Central memory CD4-positive, alpha-beta T cell (primary cell): ENCODE measurements around the gene DCC.

Experiments used
- DNase-seq: peaks from one replicate; pipeline ENCODE4 v3.0.0; 2022

DCC gene

DNA sequence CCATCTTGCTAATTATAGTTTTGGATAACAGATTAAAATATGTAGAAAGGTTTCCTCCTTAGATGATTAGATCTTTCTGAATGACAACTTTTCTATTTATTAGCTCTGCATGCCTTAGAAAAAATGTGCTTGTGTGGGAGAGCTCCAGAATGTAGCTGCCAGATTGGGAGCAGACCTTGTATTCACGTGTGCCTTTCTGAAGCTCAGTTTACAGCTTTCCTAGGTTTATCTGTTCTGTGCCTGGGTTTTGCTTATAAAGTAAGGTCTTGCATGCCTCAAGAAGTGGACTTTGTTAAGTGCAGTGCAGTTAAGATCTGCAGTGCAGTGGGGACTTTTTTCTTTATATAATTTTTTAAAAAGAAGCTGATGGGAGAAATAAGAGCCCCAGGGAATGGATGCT lies 179.0 kb downstream of the DCC start:
- no peak for DNase-seq

DNA sequence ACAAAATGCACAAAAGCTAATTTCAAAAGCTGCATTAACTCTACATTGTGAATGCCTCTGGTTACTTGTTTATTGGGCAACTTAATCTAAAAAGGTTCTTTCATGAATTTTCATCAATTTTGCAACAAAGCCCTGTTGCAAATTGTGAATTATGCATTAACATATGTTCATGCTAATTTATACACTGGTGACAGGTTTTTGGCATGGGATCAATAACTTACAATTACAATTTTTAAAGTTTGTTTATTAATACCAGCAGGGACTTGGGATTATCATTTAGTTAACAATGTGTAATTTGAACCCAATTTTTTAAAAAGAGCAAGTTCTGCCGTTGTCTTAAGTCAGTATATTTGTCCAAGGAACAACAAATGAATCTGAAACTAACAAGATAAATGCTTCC lies 183.6 kb downstream of the DCC start:
- DNase-seq, result no peak

DNA sequence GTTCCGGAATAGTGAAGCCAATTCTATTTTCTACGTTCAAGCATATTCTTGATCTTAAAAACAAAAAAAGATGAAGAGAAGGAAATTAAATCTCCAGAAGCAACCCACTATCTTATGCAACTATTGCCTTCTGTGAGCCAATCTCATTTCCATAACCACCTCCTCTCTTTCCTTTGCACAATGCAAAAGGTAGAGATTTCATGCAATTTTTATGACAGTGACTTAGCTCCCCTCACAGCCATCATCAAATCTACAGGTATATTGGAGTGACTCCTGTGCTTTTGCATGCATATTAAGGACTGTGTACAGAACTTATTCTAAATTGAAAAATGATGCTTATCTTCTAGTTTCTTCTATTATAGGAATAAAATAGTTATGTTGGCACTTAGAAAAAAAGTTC lies 191.8 kb downstream of the DCC start:
- DNase-seq, result no peak

DNA sequence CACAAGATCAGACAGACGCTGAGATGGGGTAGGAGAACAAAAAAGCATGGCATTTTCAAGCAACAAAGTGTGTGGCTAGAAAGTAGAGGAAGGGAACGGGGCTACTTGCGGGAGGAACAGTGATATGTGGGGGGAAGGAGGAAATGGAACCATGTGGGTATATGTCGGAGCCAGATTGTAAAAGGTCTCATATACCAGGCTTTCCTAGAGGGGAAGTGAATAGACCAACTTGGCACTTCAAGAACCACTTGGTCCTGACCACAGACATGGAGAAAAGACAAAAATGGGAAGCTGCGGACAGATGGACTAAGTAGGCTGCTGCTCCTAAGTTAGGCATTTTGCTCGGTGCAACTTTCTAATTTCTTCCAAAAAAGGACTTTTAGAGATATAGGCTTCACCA lies 196.0 kb downstream of the DCC start:
- DNase-seq, result no peak

DNA sequence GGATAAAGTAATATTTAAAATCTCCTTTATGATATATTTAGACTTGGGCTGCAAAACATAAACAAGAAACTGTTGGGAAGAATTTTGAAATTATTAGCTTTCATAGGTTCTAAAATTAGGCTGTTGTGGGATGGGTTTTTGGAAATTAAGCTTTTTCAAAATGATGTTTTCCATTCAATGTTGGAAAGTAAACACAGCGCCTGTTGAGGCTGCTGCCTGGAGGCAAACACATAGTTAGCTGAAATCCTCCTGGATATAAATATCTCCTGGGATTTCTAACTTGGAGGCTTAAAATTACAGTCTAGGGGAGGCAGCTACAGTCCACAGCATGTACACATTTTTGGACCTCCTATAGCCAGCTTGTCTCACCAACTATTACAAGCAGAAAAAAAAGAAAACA lies 197.3 kb downstream of the DCC start:
- DNase-seq, result no peak

DNA sequence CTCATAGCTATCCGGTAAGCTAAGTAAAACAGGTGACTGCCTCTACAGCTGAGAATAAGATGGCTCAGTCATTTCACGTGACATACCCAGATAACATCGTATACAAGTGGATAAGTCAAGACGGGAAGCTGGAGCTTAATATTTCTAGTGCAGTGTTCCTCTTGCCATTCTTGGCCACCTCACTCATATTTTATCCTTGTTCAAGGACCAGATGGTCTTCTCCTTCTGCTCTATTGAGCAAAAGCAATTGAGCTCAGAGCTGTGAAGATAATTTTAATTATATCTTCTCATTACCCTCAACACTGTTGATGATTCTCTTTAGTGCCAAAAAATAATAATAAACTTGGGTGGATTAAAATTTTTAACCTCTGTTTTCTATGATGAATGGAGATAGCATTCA lies 201.1 kb downstream of the DCC start:
- no peak for DNase-seq

DNA sequence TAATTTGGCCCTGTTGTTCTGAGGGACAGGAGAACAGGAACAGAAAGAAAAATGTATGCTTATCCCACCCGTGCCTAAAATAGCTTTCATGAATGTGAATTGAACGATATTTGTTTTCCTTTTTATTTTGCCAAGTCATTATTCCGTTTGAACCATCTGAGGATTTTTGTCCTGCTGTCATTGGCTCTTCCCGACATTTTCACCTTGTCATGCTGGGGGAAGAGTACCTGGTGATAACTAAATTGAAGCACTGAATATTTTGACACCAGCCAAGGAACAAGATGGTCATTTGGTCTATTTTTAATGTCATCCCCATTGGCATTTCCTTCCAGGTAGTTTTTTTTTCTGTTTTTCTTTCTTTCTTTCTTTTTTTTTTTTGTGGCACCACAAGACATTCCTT lies 204.1 kb downstream of the DCC start:
- no peak for DNase-seq

DNA sequence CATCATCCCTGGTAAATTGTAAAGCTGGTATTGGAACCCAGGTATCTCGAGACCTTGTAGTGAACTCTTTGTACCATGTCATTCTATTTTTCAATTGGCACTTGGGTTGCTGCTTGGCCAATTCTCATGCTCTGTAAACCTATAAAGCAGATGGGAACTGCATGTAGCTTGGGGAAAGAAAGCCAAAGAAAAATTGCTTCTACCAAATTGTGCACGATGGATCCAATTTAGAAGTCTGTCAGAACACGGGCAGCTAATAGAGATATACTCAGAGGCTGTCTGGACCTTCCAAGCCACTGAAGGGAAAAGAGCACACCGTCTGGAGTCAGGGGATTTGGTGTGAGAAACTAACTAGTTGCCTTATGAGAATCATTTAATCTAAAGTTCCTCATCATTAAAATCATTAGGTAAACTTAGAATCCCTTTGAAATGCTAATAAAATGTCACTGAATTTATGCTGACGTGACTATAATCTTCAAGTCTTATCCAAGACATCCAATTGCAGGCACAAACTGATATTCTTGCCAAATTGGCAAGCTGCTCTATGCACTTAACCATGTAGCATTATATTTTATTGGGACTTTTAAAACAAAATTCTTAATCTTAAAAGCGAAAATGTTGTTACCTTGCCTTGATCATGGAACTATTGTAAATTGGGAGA lies 206.8 kb downstream of the DCC start:
- no peak for DNase-seq

DNA sequence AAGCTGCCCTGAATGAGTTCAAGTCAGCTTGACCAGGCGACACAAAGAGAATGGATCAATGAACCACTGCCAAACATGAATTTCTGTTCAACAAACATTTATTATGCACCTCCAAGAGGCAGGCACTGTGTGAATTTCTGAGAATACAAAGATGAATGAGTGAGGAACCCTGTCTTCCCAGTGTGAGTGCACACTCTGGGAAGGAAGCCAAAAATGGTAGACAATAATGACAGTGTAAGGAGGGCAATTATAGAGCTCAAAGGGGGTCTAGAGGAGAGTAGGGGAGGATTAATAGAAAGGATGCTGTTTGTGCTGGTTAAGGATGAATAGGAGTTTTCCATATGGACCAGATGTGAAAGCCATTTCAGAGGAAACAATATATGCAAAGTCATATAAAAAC lies 213.4 kb downstream of the DCC start:
- no peak for DNase-seq

DNA sequence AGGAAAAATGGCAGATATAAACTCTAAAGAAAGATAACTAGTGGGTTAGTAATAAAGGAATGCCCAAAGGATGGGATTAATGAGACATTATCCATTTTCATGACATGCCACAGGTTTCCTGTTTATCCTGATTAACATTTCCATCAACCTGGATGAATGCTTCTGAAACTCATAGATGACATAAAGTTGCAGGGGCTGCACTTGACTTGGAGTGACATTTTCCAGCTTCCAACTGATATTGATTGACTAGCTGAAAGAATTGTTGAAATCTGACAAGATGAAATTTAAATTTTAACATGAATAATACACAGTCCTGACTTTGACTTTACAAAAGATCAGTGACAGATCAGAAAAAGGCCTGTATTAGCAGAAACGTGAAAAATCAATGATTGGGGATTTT lies 214.2 kb downstream of the DCC start:
- DNase-seq, result no peak

DNA sequence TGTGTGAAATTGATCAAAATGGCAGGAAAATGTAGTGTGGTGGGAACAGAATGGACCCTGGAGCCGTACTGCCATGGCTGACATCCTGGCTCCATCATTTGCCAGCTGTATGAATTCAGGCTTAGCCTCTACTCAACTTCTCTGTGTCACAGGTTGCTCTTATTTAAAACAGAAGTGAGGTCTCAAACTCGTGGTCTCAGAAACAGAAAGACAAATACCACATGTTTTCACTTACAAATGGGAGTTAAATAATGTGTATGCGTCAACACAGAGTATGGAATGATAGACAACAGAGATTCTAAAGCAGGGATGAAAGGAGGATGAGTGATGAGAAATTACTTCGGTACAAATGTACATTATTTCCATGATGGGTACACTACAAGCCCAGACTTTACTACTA lies 227.4 kb downstream of the DCC start:
- DNase-seq, result no peak

DNA sequence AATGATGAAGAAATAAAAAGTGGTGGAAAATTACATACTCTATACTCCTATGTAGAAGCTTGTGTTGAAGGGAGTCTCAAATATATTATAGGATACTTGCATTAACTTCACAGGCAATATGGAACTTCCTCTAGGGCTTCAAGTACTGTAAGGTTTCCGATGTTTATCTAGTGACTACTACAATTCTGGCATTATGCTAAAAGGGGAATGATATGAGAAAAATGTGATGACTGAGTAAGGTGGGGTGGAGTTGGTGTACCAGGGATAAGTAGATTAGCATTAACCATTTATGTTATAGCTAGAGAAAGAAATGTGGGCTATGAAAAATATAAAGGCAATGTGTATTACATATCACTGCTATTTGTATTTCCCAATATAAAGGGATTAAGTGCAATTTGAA lies 229.5 kb downstream of the DCC start:
- no peak for DNase-seq

DNA sequence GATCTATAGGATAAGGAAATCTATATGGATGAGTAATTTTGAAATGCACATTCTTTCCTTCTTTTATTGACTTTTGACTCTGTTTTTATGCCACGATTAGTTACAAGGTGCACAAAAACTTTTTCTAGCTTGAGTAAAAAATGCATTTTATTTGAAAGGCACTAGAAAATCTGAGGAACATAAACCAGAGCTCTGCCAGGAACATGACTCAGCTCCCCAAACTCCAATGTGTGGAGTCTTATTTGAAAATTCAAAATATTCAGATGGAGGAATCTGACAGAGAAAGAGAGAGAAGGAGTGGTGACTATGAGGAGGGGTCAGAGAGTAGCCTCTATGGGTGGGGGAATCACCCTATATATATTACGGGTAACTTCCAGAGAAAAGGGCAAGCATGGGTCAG lies 231.0 kb downstream of the DCC start:
- DNase-seq, result no peak

DNA sequence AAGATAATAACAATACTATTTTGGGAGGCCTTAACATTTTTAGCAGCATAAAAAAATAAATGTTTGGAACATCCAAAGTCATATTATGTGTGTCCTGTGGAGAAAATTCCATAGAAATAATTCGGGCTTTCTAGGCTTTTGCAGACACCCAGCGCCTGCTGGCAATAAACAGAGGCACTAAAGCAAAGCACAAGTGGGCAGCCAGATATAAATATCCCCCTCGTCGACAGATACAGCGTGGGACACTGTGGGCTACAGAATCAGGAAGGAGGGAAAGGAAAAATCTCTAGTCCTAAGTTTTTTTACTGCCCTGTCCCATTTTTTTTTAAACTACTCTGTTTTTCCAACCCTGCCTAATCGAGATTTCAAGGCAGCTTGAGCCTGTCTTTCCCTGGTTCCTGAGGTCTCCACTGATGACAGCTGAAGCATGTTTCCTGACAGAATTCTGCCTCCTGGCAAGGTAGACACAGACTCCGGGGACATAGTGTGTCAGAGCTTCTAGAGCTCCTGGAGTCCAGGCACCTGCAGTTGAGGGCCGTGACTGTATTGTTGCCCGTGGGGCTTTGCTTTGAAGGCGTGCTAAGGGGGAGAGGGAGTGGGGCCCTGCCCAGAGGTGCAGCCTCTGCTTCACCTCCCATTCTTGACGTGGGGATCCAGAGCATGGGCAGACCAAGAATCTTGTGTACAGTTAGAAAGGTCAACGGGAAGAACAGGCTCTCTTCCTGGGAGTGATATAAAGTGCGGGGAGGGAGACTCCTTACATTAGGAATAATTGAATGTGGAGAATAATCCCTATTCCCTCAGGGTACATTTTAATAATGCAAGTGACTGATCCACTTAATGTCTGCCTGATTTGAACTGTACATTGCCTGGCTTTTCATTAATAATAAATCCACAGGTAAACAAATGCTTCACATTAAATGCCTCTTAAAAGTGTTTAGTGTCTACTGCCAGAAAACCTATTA lies 232.3 kb downstream of the DCC start:
- no peak for DNase-seq

DNA sequence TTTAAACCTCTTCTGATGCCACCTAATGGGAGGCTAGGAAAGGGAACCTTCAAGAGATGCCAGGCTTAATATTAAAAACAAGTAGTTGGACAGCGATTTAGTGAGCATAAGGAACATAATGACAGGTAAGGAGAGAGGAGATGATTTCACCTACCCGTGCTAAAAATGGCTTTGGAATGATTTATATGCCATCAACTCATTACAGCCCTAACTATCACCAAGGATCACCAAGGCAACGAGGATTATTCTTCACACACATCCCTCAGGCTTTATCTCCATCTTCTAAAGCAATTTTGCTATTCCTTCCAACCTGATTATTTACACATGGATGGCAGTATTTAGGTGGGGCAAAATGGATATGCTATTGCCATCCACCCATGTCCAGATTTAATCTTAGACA lies 237.8 kb downstream of the DCC start:
- DNase-seq, result no peak

DNA sequence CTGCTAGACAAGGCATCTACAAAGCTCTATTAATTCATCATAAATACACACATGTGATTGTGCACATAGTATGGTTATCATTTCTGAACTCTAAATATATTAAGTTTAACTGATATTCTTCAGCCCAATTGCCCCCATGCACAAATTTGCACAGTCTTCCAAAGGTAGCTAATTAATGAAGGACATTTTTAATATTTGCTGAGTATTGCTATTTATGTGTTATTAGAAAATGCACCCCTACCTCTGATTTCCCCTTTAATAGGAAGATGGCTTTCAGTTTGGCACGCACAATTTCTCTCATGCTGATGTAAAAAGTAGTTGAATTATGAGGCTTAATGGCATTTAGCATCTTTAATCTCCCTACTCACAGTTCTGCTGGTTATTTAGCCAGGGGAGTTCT lies 242.1 kb downstream of the DCC start:
- DNase-seq, result no peak

DNA sequence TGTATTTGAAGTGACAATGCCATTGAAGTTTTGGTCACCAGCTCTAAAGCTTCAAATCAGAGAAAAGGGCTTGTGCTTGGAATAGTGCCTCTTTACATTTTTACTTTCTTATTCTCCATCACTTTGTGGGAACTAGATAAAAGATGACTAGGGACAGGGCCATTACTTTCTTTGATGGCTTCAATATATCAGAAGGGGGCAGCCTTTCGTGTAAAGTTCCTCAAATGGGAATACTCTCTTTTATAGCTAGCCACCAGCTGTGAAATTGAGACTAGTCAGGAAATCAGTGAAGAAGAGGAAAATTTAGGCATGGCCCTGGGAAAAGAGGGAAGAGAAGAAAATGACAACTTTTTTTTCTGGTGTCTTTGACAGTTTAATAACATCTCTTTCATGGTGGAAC lies 242.5 kb downstream of the DCC start:
- no peak for DNase-seq

DNA sequence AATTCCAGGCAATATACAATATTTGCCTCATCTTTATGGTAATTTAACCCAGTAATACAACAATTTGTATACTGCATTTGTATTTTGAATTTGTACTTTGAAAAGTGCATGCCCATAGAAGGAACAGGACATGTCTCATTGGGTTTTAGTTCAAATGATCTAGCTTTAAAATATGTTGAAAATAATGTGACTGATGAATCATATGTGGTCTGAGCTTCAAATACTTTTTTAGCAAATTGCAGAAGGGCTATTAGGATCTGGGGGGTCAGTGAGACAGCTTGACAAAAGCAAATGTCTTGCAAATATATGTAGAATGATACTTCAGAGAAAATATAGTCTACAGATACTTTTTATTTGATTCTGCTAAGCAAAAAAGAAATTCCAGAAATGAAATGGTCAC lies 248.9 kb downstream of the DCC start:
- DNase-seq, result no peak

DNA sequence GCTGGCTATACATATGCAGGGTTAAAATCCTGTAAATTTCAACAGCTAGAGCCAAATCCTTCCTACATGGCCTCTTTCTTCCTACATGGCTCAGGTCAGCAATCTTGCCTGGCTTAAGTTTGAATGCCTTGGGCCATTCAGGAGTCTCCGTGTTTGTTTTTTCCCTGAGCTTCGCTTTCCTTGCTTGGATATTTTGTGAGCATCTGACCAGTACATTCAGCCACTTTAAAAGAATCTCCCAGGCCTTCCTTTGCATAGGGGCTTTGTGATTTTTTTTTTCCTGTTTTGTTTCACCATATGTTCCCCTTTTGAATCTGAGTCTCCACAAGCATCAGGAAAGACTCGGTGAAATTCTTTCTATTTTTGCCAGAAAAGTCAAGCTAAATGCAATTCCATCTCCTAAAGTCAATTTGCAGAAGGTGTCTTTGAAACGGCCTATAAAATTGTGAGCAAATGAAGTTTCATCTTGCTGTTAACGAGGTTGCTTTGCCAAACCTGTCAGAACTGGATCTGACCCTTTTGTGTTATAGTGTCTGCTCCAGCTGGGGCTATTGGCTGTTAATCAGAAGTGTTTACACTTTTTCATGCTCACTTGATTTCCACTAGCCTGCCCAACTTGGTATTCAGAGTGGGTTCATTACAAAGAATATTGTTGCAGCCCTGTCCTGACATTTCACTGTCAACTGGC lies 256.9 kb downstream of the DCC start:
- no peak for DNase-seq

DNA sequence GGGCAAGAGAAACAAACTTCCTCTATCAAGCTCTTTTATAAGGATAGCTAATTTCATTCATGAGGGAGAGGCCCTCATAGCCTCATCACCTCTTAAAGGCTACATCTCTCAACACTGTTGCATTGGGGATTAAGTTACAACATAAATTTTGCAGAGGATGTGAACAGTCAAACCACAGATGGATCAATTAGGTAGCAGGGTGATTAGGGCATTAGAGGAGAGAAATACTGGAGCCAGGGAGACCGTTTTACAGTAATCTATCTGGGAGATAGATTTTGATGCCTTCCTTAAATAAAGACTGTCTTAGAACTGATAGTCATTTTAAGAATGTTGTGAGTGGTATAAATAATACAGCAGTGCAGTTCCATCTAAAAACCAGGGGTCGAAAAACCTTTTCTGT lies 258.9 kb downstream of the DCC start:
- no peak for DNase-seq

DNA sequence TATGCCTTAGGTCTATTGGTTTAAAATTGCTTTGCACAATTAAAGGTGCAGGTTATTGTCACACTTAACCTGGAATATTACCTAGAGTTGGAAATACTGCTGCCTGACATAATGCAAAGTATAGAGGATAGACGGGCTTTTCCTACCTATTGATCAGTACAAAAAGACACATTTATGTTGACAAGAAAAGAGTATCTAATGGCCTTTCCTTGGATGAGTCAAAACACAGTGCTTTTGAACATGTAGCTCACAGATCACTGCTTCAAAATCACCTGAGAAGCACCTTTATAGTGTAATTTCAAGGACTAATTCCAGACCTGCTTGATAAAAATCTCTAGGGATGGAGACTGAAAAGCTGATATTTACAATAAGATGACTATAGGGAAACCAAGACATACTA lies 262.8 kb downstream of the DCC start:
- DNase-seq, result no peak

DNA sequence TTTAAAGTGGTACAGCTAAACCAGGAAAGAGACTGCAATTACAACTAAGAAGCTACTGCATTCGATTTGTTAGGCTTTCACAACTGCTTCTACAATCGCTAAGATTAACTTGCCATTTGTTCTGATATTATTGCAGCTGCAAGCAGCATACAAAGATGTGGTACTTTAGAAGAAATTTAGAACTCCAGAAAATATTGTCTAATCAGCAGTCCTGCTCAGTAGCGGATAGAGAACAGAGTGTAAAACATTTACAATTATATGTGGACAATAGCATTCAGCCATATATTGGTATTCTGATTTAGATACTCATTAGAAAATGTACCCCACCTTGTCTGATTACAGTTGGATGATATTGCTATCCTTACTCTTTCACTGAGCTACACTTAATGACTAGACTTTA lies 265.3 kb downstream of the DCC start:
- DNase-seq, result no peak

DNA sequence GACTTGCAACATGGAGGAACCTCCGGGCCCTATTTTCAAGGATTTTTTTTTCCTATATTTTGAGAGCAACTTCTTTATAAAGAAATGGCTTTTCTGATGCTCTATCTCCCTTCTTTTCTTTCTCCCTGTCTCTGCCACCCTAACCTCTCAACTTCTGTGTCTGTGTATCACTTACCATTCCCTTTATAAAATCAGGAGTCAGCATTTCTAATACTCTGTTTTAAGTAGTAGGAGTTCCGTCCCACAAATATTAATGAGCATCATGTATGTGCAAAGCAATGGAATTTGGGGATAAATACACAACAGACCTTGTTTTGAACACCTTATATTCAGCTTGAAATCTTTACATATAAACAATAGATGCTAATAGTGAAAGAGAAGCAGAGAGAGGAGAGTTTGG lies 268.0 kb downstream of the DCC start:
- no peak for DNase-seq
